H1 (cell line): Measurements from ENCODE around the gene C14orf119. TPM values are rescaled to one million over a fixed set of nuclear protein-coding genes. Genes with fewer than 3 reads are reported as not detected.

Experiments used
- CTCF ChIA-PET: fragments of 300-600 bp; sonication (Branson Sonifier 250); formaldehyde crosslinking; loops from one replicate; lab custom pipeline; 2021; ENCODE audit not compliant: partially characterized antibody; lab: Charles Lee
- POLR2A ChIA-PET: fragments of 300-600 bp; sonication (Branson Sonifier 250); formaldehyde crosslinking; loops from one replicate; lab custom pipeline; 2021; ENCODE audit warnings: inconsistent platforms; ENCODE audit not compliant: partially characterized antibody; lab: Charles Lee
- DNase-seq, 2 experiments: peaks; one replicate each; pipeline versions ENCODE4 v3.0.0 to v3.0.0-alpha.2; 2010 to 2022; ENCODE audit warnings: low spot score in 2 of 2, low read depth in 1 of 2, mixed read lengths in 1 of 2
- FAIRE-seq: peaks from 2 replicates; lab custom pipeline; 2011; peaks lifted over from hg19 to GRCh38; lab: Jason Lieb, UNC
- H2AFZ ChIP-seq: 2 replicates; pipeline ENCODE4 v1.8.1; 2012; ENCODE audit warnings: low read length, inconsistent platforms
- H2AK5ac ChIP-seq: 2 replicates; pipeline ENCODE4 v1.6.1; 2013; ENCODE audit warnings: low read depth, low read length
- H2BK120ac ChIP-seq: replicated peaks from 2 replicates; pipeline ENCODE3; 2013; ENCODE audit warnings: low read depth, low read length, inconsistent platforms
- H2BK12ac ChIP-seq: 2 replicates; pipeline ENCODE4 v1.6.1; 2013; ENCODE audit warnings: low read depth, low read length
- H2BK15ac ChIP-seq: 2 replicates; pipeline ENCODE4 v1.6.1; 2013; ENCODE audit warnings: low read length
- H2BK20ac ChIP-seq: 2 replicates; pipeline ENCODE4 v1.6.1; 2013; ENCODE audit warnings: low read length
- H2BK5ac ChIP-seq: 2 replicates; pipeline ENCODE4 v1.6.1; 2013; ENCODE audit warnings: low read depth, low read length
- H3K14ac ChIP-seq: 2 replicates; pipeline ENCODE4 v1.6.1; 2013; ENCODE audit warnings: inconsistent platforms; ENCODE audit not compliant: insufficient read length
- H3K18ac ChIP-seq: 2 replicates; pipeline ENCODE4 v1.6.1; 2013; ENCODE audit warnings: low read length; ENCODE audit errors: extremely low read depth
- H3K23ac ChIP-seq: 2 replicates; pipeline ENCODE4 v1.6.1; 2013; ENCODE audit warnings: inconsistent platforms; ENCODE audit not compliant: insufficient read length
- H3K23me2 ChIP-seq: 2 replicates; pipeline ENCODE4 v1.6.1; 2013; ENCODE audit warnings: low read depth, low read length
- H3K27ac ChIP-seq: 2 replicates; pipeline ENCODE4 v1.6.1; 2011; ENCODE audit warnings: low read depth, low read length, inconsistent platforms
- H3K27me3 ChIP-seq, 4 experiments: replicated peaks in 1 of 4; 1 replicate in 1 of 4; 2 replicates in 3 of 4; pipeline versions ENCODE4 v1.6.1 to v1.8.1; 2011 to 2013; ENCODE audit warnings: low read length in 3 of 4, mild to moderate bottlenecking in 3 of 4, inconsistent platforms in 2 of 4, mixed read lengths in 2 of 4, moderate library complexity in 1 of 4; ENCODE audit not compliant: control insufficient read depth in 3 of 4, insufficient read depth in 3 of 4; ENCODE audit errors: extremely low read depth in 1 of 4
- H3K36me3 ChIP-seq, 4 experiments: 2 replicates each; pipeline versions ENCODE4 v1.6.1 to v1.8.1; 2011 to 2013; ENCODE audit warnings: mild to moderate bottlenecking in 4 of 4, low read length in 3 of 4, moderate library complexity in 2 of 4, control low read depth in 1 of 4, inconsistent platforms in 1 of 4; ENCODE audit not compliant: insufficient read depth in 4 of 4, control insufficient read depth in 2 of 4
- H3K4ac ChIP-seq: replicated peaks from 2 replicates; pipeline ENCODE3; 2013; ENCODE audit warnings: low read length, low read depth, mixed read lengths, inconsistent platforms; ENCODE audit not compliant: insufficient read length
- H3K4me1 ChIP-seq, 4 experiments: replicated peaks in 1 of 4; 1 replicate in 1 of 4; 2 replicates in 3 of 4; pipeline versions ENCODE4 v1.6.1 to v1.8.1; 2011 to 2013; ENCODE audit warnings: low read length in 3 of 4, inconsistent platforms in 2 of 4, mixed read lengths in 1 of 4; ENCODE audit not compliant: insufficient read depth in 4 of 4, control insufficient read depth in 3 of 4
- H3K4me2 ChIP-seq, 2 experiments: 2 replicates each; pipeline versions ENCODE4 v1.6.1 to v1.8.1; 2011 to 2013; ENCODE audit warnings: low read depth in 2 of 2, low read length in 2 of 2, control low read depth in 1 of 2, inconsistent platforms in 1 of 2, mild to moderate bottlenecking in 1 of 2; ENCODE audit not compliant: insufficient read depth in 1 of 2
- H3K4me3 ChIP-seq, 4 experiments: fragments of 200-600, 300-600 bp in 1 of 4; sonication (generic), shearing (Covaris generic), sonication (Bioruptor Twin) in 1 of 4; 2 replicates each; pipeline versions ENCODE4 v1.5.1 to v1.8.1; 2011 to 2016; ENCODE audit warnings: low read length in 4 of 4, low read depth in 3 of 4, control low read depth in 2 of 4, inconsistent platforms in 2 of 4, mild to moderate bottlenecking in 2 of 4, mixed read lengths in 1 of 4, moderate library complexity in 1 of 4; ENCODE audit not compliant: insufficient read depth in 2 of 4; ENCODE audit errors: extremely low read depth in 1 of 4
- H3K56ac ChIP-seq: replicated peaks from 2 replicates; pipeline ENCODE3; 2013; ENCODE audit warnings: low read depth, mild to moderate bottlenecking, mixed read lengths, low read length, inconsistent platforms; ENCODE audit not compliant: insufficient read length
- H3K79me1 ChIP-seq: 2 replicates; pipeline ENCODE4 v1.6.1; 2013; ENCODE audit warnings: low read depth, low read length, control low read depth
- H3K79me2 ChIP-seq, 2 experiments: 2 replicates each; pipeline versions ENCODE4 v1.6.1 to v1.8.1; 2012 to 2013; ENCODE audit warnings: low read length in 2 of 2, mild to moderate bottlenecking in 2 of 2, inconsistent platforms in 1 of 2; ENCODE audit not compliant: insufficient read depth in 2 of 2, control insufficient read depth in 1 of 2
- H3K9ac ChIP-seq, 4 experiments: replicated peaks in 1 of 4; 1 replicate in 1 of 4; 2 replicates in 3 of 4; pipeline versions ENCODE4 v1.6.1 to v1.8.1; 2011 to 2013; ENCODE audit warnings: low read depth in 3 of 4, low read length in 3 of 4, control low read depth in 2 of 4, mild to moderate bottlenecking in 2 of 4, moderate library complexity in 2 of 4, inconsistent platforms in 1 of 4; ENCODE audit errors: extremely low read depth in 1 of 4
- H3K9me3 ChIP-seq, 2 experiments: 2 replicates each; pipeline versions ENCODE4 v1.6.1 to v1.8.1; 2012 to 2013; ENCODE audit warnings: mild to moderate bottlenecking in 2 of 2, moderate library complexity in 2 of 2, control low read depth in 1 of 2, inconsistent platforms in 1 of 2, low read depth in 1 of 2, low read length in 1 of 2, mixed read lengths in 1 of 2; ENCODE audit not compliant: insufficient read depth in 2 of 2
- H4K20me1 ChIP-seq, 2 experiments: replicated peaks in 1 of 2; 2 replicates each; pipeline versions ENCODE3 to v1.8.1; 2011 to 2013; ENCODE audit warnings: inconsistent platforms in 2 of 2, low read length in 2 of 2, mild to moderate bottlenecking in 1 of 2; ENCODE audit not compliant: insufficient read depth in 2 of 2, control insufficient read depth in 1 of 2
- H4K5ac ChIP-seq: 2 replicates; pipeline ENCODE4 v1.6.1; 2013; ENCODE audit warnings: low read length, low read depth, mixed read lengths, inconsistent platforms; ENCODE audit not compliant: insufficient read length
- H4K8ac ChIP-seq: 2 replicates; pipeline ENCODE4 v1.8.0; 2013; ENCODE audit warnings: mild to moderate bottlenecking, moderate library complexity, low read length, inconsistent platforms; ENCODE audit not compliant: insufficient read depth; ENCODE audit errors: extremely low read depth
- H4K91ac ChIP-seq: replicated peaks from 2 replicates; pipeline ENCODE3; 2013; ENCODE audit warnings: low read length, mixed read lengths, inconsistent platforms; ENCODE audit not compliant: insufficient read length
- FOSL1 ChIP-seq: IDR thresholded peaks from 2 replicates; pipeline ENCODE4 v1.6.1; 2011; ENCODE audit warnings: mild to moderate bottlenecking, low read depth, low read length, moderate library complexity; ENCODE audit not compliant: insufficient read depth
- KDM5A ChIP-seq: fragments of 200-600 bp; IDR thresholded peaks from 2 replicates; pipeline ENCODE4 v1.7.1; 2012; ENCODE audit warnings: mild to moderate bottlenecking, low read length, inconsistent platforms, mixed read lengths
- MAFK ChIP-seq: IDR thresholded peaks from 2 replicates; pipeline ENCODE4 v1.6.1; 2012; ENCODE audit warnings: low read depth, mild to moderate bottlenecking, improper control_type of control experiment, low read length
- NRF1 ChIP-seq: IDR thresholded peaks from 2 replicates; pipeline ENCODE4 v1.6.1; 2011; ENCODE audit warnings: mild to moderate bottlenecking, low read depth, low read length, improper control_type of control experiment
- POLR2AphosphoS5 ChIP-seq: IDR thresholded peaks from 2 replicates; pipeline ENCODE4 v1.6.1; 2011; ENCODE audit warnings: low read depth, low read length
- POU5F1 ChIP-seq: IDR thresholded peaks from 2 replicates; pipeline ENCODE4 v1.6.1; 2011; ENCODE audit warnings: low read depth, mild to moderate bottlenecking, low read length, moderate library complexity
- SIX5 ChIP-seq: IDR thresholded peaks from 2 replicates; pipeline ENCODE4 v1.6.1; 2011; ENCODE audit warnings: mild to moderate bottlenecking, low read depth, low read length
- SP1 ChIP-seq: IDR thresholded peaks from 2 replicates; pipeline ENCODE4 v1.6.1; 2011; ENCODE audit warnings: low read depth, low read length
- TBP ChIP-seq: IDR thresholded peaks from 2 replicates; pipeline ENCODE4 v1.6.1; 2011; ENCODE audit warnings: low read depth, low read length, improper control_type of control experiment
- WGBS, 2 experiments: shearing (Covaris generic) in 1 of 2; methylation state at CpG; one replicate each; pipeline versions ENCODE4 v1.1.6 to v1.1.7; 2013 to 2015; ENCODE audit warnings: low lambda C conversion rate in 2 of 2, mixed read lengths in 2 of 2, inconsistent platforms in 1 of 2, low coverage in 1 of 2, missing lambda C conversion rate in 1 of 2; ENCODE audit not compliant: insufficient replicate concordance in 2 of 2, insufficient coverage in 1 of 2, insufficient read length in 1 of 2; ENCODE audit errors: extremely low coverage in 1 of 2, missing lambda C conversion rate in 1 of 2; 5-methylcytosine and 5-hydroxymethylcytosine counted together
- polyA plus RNA-seq, 7 experiments: library from polyadenylated mRNA; depleted of rRNA in 3 of 7; stranded (reverse) in 5 of 7; unstranded in 2 of 7; fragments of >200 nt in 5 of 7; fragments of 200-250 nt in 2 of 7; gene quantifications; 1 replicate in 5 of 7; 2 replicates in 1 of 7; 4 replicates in 1 of 7; pipeline versions ENCODE4 v1.2.1 to v1.2.3, GENCODE V29; 2011 to 2013; ENCODE audit warnings: missing spikeins in 2 of 7, mixed read lengths in 2 of 7
- total RNA-seq: library from RNA; stranded (reverse); fragmentation: NEBNext Ultra II Directional; extraction: Animal tissue kit (Norgen Biotek cat#: 25700); gene quantifications from 2 replicates; pipeline ENCODE4 v1.2.1, GENCODE V29; 2021

The C14orf119 gene
- total and polyA plus RNA-seq, 2 of the 8 experiments (the other 6 are each of a cell fraction or from before 2014, with no cell fraction given): 78.1 to 94.0 TPM

DNA sequence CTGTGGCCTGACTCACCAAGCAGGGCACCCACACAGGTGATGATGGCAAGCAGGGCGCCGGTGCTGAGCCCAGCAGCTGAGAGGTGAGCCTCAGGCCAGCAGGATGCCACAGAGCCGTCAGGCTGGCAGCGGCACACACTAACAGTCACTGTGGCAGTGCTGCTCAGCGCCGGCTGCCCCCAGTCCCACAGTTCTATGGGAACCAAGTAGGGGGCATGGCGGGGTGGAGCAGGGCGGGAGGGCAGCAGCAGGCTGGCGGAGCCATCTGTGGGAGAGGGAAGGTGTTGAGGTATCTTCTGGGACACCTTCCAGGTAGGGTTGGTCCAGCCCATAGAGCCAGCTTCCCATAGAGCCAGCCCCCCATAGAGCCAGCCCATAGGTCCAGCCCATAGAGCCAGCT is 46.3 kb upstream of the C14orf119 start:
- no peak overlapping the region for H3K4me2 ChIP-seq

More for the DNA sequence above, 46.3 kb upstream of the C14orf119 start:
- Histone ChIP-seq H2BK120ac (no peak overlapping the region), H3K4me3 (no peak overlapping the region), H4K8ac (no peak overlapping the region), H3K9me3 (no peaks in the 10 kb centered on the region), H4K91ac (no peak overlapping the region), H3K27ac (no peak overlapping the region), H4K5ac (no peak overlapping the region), H3K4ac (no peak overlapping the region), H3K14ac (no peak overlapping the region), H3K9ac (no peak overlapping the region), H2BK5ac (no peak overlapping the region), H3K18ac (no peak overlapping the region), H3K27me3 (no peaks in the 10 kb centered on the region), H3K36me3 (peaks cover 0 to 10% (median 3%) of the 10 kb centered on the region in 4 experiments; a peak in 5 of 8 replicates), H2BK12ac (no peak overlapping the region), H3K79me2 (no peaks in the 10 kb centered on the region), H2AFZ (no peak overlapping the region), H3K4me1 (peaks cover 0 to 7% (median 0%) of the 10 kb centered on the region in 4 experiments; a peak in 1 of 7 replicates), H4K20me1 (no peaks in the 10 kb centered on the region), H3K23ac (no peak overlapping the region), H2BK20ac (no peak overlapping the region), H3K56ac (no peak overlapping the region), H3K23me2 (no peaks in the 10 kb centered on the region), H2BK15ac (no peak overlapping the region), H3K79me1 (no peaks in the 10 kb centered on the region; the same call in 1 of the 2 replicates), H2AK5ac (no peak overlapping the region)
- ChIA-PET CTCF (interaction anchor here (0.7 to 29.2 kb wide), 5 partner anchors 9 to 75 kb away, joined by 3 to 785 read pairs (median 3); partner anchors contain the start of gene AJUBA), POLR2A (interaction anchor here (1.0 to 1.7 kb wide), 6 partner anchors 15 to 76 kb away, joined by 3 to 5 read pairs (median 4); partner anchors contain the start of gene PSMB5)
- FAIRE-seq: no peak
- WGBS, 2 experiments: 95% methylated on average over 9 of the region's 9 CpGs; no CpG with 5 or more reads in 1 of the 2 experiments
- TF ChIP-seq SIX5 (no peak), KDM5A (no peak), POLR2AphosphoS5 (no peak), NRF1 (no peak), MAFK (no peak), SP1 (no peak), TBP (no peak), POU5F1 (no peak), FOSL1 (no peak)
- DNase-seq: no peak
